GM21529 (cell line): ENCODE data around the gene SPNS2.

Experiments
- ATAC-seq: cut with Tn5 transposase; IDR thresholded peaks from one replicate; pipeline ENCODE4 v1.9.1; 2021; ENCODE audit not compliant: unreplicated experiment

SPNS2 gene

DNA sequence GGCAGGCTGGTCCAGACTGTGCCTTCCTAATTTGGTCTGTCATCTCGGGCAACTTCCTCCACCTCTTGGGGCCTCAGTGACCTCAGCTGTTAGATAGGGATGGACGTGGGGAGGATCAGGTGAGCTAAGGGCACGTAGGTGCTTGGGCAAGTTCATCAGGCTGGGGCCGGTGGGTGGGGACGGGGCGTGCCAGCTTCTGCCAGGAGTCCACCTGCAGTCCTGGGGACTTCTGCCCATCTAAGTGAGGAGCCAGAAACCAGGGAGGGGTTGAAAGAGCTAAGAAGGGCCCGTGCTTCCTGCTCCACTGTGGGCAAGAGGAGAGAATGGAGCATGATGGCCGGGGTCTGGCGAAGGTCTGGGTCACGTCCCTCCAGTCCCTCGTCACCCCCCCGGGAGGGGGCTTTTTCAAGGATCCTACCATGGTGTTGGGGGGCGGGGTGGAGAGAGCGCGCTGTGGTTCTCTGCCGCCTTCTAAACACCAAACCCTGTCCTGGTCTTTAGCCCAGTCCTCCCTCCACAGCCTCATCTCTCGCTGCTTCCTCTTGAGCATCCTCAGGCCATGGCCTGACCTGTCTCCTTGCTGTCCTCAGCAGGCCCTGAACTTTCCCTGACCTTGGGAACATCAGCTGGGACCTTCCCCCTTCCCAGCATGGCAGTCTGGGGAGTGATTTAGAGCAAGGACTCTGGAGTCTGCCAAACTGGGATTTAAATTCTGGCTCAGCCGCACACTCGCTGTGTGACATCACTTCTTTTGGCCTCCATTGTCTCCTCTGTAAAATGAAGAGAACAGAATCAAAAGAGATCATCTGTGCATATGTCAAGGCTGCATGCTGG is 21.6 kb downstream of the SPNS2 start:
- ATAC-seq: no peak

DNA sequence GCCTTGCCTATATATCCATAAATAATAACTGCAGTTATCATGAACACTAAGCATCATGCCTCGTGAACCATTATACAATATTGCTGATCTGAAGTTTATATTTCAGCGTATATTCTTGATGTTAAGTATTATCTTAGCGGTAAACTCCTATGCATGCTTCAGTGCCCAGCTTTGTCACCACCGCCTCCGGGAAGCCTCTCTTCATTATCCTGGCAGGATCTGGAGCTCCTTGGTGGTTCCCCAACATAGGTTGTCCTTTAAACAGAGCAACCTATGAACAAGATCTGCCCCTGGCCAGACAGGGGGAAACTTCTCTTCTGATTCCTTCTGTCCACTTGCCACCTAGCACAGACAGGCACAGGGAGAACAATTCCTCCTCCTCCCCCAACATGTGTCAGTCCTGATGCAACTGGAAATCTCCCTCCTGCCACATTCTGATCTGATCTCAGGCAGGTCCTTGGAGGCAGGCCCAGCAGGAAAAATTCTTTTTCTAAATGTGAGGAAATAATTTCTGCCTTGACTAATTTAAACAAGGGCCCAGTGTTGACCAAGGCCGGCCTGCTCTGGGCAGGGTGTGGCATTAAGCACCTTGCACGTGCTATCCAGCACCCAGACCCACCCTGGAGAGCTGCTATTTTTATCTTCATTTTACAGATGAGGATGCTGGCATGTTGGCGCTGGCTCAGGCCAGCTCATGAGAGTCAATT is 22.4 kb downstream of the SPNS2 start:
- ATAC-seq: no peak

DNA sequence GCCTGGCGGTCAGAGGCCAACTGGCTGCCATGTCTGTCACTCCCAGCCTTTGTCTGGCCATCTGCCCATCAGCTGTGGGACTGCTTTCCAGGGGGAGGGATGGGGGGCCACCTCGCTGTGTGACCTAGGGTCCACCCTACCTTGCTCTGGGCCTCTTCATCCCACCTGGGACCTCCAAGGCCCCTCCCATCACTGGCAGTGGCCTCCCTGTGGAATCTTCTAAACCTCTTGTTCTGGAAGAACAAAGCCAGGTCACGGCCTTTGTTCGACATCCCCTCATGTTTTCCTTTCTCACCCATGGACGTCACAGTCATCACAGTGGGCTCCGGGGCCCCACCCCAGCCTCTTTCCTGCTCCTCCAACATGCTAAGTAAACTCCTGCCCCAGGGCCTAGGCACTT is 24.0 kb downstream of the SPNS2 start:
- no peak for ATAC-seq

- no peak for ATAC-seq
These were observed 25.3 kb downstream of the SPNS2 start for GRCh38 chr17:4523946-4524345.

- no peak for ATAC-seq
These were observed 27.2 kb downstream of the SPNS2 start for GRCh38 chr17:4525691-4526397.

DNA sequence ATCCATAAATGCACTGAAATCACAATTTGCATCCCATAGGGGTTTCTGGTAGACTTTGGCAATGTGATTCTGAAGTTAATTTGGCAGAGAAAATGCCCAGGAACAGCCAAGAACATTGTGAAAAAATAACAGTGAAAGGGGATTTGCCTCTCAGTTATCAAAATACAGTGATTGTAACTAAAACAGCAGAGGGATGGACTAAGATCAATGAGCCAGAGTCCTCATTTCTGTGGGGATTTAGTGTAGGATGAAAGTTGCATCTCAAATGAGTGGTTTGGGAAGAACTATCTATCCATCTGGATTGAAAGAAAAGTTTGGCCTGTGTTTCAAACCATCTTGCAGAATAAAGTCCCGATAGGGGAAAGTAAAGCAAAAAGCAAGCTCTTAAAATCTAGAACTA is 28.5 kb downstream of the SPNS2 start:
- no peak for ATAC-seq

DNA sequence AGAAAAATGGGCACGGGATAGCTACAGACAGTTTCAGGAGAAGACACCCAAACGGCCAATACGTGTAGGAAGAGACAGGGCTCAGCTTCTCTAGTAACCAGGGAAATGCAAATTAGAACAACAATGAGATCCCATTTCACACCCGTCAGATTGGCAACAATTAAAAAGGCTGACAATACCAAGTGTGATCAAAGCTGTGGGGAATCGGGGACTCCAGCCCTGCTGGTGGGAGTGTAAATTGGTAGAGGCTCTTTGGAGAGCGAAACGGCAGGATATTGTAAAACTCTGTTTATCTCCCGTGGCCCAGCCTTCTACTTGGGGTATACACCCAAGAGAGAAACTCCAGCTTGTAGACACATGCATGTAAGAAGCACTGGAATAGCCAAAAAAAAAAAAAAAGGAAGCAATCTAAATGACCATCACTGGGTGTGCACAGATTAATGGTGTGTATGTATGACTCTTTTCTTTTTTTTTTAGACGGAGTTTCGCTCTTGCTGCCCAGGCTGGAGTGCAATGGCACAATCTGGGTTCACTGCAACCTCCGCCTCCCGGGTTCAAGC is 29.0 kb downstream of the SPNS2 start:
- ATAC-seq: no peak

DNA sequence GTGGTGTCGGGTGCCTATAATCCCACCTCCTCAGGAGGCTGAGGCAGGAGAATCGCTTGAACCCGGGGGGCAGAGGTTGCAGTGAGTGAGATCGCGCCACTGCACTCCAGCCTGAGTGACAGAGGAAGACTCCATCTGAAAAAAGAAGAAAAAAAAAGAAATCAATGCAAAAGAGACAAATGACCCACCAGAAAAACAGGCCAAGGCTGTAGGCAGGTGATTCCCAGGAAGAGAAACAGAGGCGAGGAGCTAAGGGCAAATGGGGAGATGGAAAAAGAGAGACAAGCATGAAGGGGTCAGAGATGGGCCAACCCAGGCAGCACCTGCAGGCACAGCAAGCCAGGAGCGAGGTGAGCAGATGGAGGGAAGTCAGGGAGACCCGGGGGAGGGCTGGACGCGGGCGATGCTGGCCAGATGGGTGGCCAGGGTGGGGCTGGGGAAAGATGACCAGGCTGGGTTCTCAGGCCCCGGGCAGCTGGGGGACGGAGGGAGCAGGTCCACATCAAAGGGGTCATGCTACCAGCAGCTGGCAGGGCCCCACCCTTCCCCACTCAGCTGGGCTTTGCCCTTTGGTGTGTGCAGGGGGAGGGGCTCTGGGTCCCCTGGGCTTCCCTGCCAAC is 31.0 kb downstream of the SPNS2 start:
- ATAC-seq: no peak

GRCh38 chr17:4530799-4531730 is 32.4 kb downstream of the SPNS2 start:
- no peak for ATAC-seq

DNA sequence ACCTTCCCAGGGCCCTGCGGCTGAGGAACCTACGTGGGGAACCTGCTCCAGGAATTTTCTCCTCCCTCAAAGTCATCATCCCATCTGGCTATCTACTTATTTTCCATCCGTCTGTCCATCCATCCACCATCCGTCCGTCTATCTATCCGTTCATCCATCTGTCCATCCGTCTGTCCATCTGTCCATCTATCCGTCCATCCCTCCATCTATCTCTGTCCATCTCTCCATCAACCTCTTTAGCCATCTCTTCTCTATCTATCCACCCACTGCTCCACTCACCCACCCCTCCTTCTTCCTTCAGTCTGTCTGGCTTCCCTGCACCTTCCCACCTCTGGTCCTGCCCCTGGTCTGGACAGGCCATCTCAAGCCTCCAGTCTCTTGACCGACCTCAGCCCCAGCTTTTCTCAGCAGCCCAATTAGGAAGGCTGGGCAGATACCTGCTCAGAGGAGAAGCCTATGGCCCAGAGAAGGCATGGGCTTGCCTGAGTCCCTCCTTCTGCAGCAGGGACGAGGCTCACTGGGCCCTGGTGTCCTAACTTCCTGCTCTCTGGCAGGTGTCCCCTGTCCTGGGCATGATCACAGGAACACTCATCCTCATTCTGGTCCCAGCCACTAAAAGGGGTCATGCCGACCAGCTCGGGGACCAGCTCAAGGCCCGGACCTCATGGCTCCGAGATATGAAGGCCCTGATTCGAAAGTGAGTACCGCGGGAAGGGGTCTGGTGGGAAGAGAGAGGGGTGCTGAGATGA is 33.5 kb downstream of the SPNS2 start:
- no peak for ATAC-seq

DNA sequence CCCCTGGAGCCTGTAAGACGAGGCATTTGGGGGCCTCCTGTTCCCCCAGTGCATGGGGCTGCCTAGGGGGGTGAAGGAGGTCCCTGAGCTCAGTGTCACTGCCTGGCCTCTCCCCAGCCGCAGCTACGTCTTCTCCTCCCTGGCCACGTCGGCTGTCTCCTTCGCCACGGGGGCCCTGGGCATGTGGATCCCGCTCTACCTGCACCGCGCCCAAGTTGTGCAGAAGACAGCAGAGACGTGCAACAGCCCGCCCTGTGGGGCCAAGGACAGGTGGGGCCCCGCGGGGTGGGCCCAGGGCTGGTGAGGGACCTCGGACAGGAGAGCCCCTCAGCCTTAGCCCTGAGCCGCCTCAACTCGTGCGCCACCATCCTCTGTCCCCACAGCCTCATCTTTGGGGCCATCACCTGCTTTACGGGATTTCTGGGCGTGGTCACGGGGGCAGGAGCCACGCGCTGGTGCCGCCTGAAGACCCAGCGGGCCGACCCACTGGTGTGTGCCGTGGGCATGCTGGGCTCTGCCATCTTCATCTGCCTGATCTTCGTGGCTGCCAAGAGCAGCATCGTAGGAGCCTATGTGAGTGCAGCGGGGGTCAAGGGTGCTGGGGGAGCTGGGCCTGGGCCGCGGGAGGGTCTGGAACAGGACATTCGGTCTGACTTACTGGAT is 34.3 kb downstream of the SPNS2 start:
- no peak for ATAC-seq

GRCh38 chr17:4533523-4534504 is 35.1 kb downstream of the SPNS2 start:
- no peak for ATAC-seq

GRCh38 chr17:4534515-4534914 is 35.8 kb downstream of the SPNS2 start:
- no peak for ATAC-seq

DNA sequence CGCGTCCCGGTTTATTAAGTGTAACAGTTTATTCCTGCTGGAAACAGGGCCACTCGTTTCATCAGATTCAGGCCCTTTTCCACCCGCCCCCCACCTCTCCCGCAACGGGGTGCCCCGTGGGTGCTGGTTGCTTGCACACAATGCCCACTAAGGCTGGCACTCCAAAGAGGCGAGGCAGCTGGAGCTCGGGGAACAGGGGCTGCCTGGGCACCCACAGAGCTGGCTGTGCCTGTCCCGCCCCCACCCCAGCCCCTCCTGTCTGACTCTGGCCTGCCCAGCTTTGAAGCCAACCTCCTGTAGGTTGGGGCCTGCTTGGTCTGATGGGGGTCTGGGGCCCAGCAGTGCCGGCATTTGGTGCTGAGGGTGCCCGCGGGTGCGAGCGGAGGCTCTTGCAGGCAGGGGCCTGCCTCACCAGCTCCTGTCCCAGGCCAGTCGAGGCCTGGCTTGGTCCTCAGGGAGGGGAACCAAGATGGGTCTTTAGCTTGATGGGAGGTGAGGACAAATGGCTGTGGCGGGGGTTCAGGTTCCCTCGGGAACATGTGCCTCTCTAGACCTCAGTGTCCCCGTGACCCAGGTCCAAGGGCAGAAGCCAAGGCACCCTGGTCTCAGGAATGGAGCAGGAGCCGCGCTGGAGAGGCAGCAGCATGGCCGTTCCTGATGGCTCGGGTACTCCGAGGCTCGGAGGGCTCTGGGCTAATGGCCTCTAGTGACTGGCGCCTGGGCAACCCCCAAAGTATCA is 36.4 kb downstream of the SPNS2 start:
- no peak for ATAC-seq

GRCh38 chr17:4535667-4536258 is 37.1 kb downstream of the SPNS2 start:
- ATAC-seq: no peak

GRCh38 chr17:4536259-4536741 is 37.6 kb downstream of the SPNS2 start:
- no peak for ATAC-seq
